Activated naive CD4-positive, alpha-beta T cell treated with anti-CD3 and anti-CD28 coated beads for 36 hours (primary cell): Measurements from ENCODE around the gene RANBP3. TPM values are rescaled to one million over a fixed set of nuclear protein-coding genes. Genes with fewer than 3 reads are reported as not detected.

Experiments
- CTCF ChIA-PET: fragments of 350-600 bp; sonication (Branson Sonifier 250); formaldehyde crosslinking; loops from one replicate; lab custom pipeline; 2021; ENCODE audit warnings: antibody characterized with exemption; lab: Charles Lee
- DNase-seq: peaks from one replicate; pipeline ENCODE4 v3.0.0-alpha.2; 2020
- H3K27ac Mint-ChIP-seq: one replicate; pipeline ENCODE4 v1.8.0; 2021; ENCODE audit warnings: mild to moderate bottlenecking, mixed read lengths
- H3K27me3 Mint-ChIP-seq: one replicate; pipeline ENCODE4 v1.8.0; 2021; ENCODE audit warnings: low read depth, mixed read lengths
- H3K36me3 Mint-ChIP-seq: one replicate; pipeline ENCODE4 v1.8.0; 2021; ENCODE audit warnings: low read depth, mixed read lengths
- H3K4me1 Mint-ChIP-seq: one replicate; pipeline ENCODE4 v1.8.0; 2021; ENCODE audit warnings: low read depth, mixed read lengths
- H3K4me3 Mint-ChIP-seq: one replicate; pipeline ENCODE4 v1.8.0; 2021; ENCODE audit warnings: mild to moderate bottlenecking, moderate library complexity, mixed read lengths
- H3K9me3 Mint-ChIP-seq: one replicate; pipeline ENCODE4 v1.8.0; 2021; ENCODE audit warnings: mixed read lengths
- intact Hi-C: fragments of 100-400 bp; cut with micrococcal nuclease; formaldehyde crosslinking; loops from one replicate; pipeline ENCODE4 v1.15.1; 2023
- total RNA-seq, 2 experiments: library from RNA; stranded (reverse); gene quantifications; one replicate each; pipeline ENCODE4 v1.2.3, GENCODE V29; 2021

The RANBP3 gene
- total RNA-seq, 2 experiments from 2014 or later = 77.9 to 80.5 TPM

- DNase-seq = no peak
- Mint-ChIP-seq H3K4me3 (no peak within 1 kb of the TSS), H3K27ac (no peak within 1 kb of the TSS), H3K9me3 (no peaks in the 10 kb centered on the region), H3K36me3 (peaks cover 6% of the 10 kb centered on the region), H3K27me3 (no peaks in the 10 kb centered on the region), H3K4me1 (no peaks in the 10 kb centered on the region)
- CTCF ChIA-PET = no interaction called here
- intact Hi-C loops = no loop called here
Measured at GRCh38 chr19:5913739-5914357, 64.1 kb downstream of the RANBP3 start, which contains the start of gene CAPS. Gene CAPS, plus strand, starts transcription at chr19:5914254. Its CDS starts 153 bp downstream, at chr19:5914407.

GRCh38 chr19:5911366-5911765 lies 66.6 kb downstream of the RANBP3 start:
- Mint-ChIP-seq H3K27ac (no peak overlapping the region), H3K4me1 (peaks cover 11% of the 10 kb centered on the region), H3K9me3 (no peaks in the 10 kb centered on the region), H3K4me3 (no peak overlapping the region), H3K36me3 (peaks cover 1% of the 10 kb centered on the region), H3K27me3 (no peaks in the 10 kb centered on the region)
- no peak for DNase-seq
- CTCF ChIA-PET = interaction anchor here (0.6 kb wide), 1 partner anchor 105 kb away, joined by 4 read pairs; no protein-coding TSS in a partner anchor
- intact Hi-C loops = no loop called here

- DNase-seq = no peak
- Mint-ChIP-seq H3K9me3 (no peaks in the 10 kb centered on the region), H3K4me3 (no peak overlapping the region), H3K27ac (no peak overlapping the region), H3K4me1 (peaks cover 18% of the 10 kb centered on the region), H3K36me3 (peaks cover 2% of the 10 kb centered on the region), H3K27me3 (no peaks in the 10 kb centered on the region)
- CTCF ChIA-PET = interaction anchor here (0.6 kb wide), 1 partner anchor 106 kb away, joined by 3 read pairs; no protein-coding TSS in a partner anchor
- intact Hi-C loops = no loop called here
Measured at GRCh38 chr19:5910638-5910907, 67.4 kb downstream of the RANBP3 start.

GRCh38 chr19:5908773-5909442 lies 69.0 kb downstream of the RANBP3 start:
- H3K4me1 Mint-ChIP-seq = peaks cover 18% of the 10 kb centered on the region
- no peak for DNase-seq
- no peak overlapping the region for H3K4me3 Mint-ChIP-seq
- intact Hi-C loops = no loop called here
- CTCF ChIA-PET = interaction anchor here (0.6 kb wide), 1 partner anchor 100 kb away, joined by 3 read pairs; no protein-coding TSS in a partner anchor
- H3K27me3 Mint-ChIP-seq = no peaks in the 10 kb centered on the region
- H3K27ac Mint-ChIP-seq = no peak overlapping the region
- H3K36me3 Mint-ChIP-seq = peaks cover 2% of the 10 kb centered on the region
- no peaks in the 10 kb centered on the region for H3K9me3 Mint-ChIP-seq

GRCh38 chr19:5907241-5907640 lies 70.7 kb downstream of the RANBP3 start:
- H3K4me1 Mint-ChIP-seq = peaks cover 23% of the 10 kb centered on the region
- CTCF ChIA-PET = interaction anchor here (0.8 to 1.3 kb wide), 2 partner anchors 61 to 103 kb away, joined by 4 to 8 read pairs; no protein-coding TSS in a partner anchor
- intact Hi-C loops = no loop called here
- no peaks in the 10 kb centered on the region for H3K9me3 Mint-ChIP-seq
- peak; percentile 24 for DNase-seq
- peak overlapping the region; percentile 9 for H3K27ac Mint-ChIP-seq
- H3K27me3 Mint-ChIP-seq = no peaks in the 10 kb centered on the region
- no peak overlapping the region for H3K4me3 Mint-ChIP-seq
- peaks cover 4% of the 10 kb centered on the region for H3K36me3 Mint-ChIP-seq

- intact Hi-C loops = loop anchor here (2.0 kb wide), 1 partner anchor 224 kb away; the partner anchor contains the start of genes HSD11B1L and MICOS13
- CTCF ChIA-PET = interaction anchor here (5.9 kb wide), 1 partner anchor 101 kb away, joined by 48 read pairs; the partner anchor contains the start of gene NRTN
- Mint-ChIP-seq H3K4me3 (peak overlapping the region; percentile 94), H3K4me1 (peaks cover 33% of the 10 kb centered on the region), H3K27me3 (no peaks in the 10 kb centered on the region), H3K27ac (no peak overlapping the region), H3K36me3 (peaks cover 4% of the 10 kb centered on the region), H3K9me3 (no peaks in the 10 kb centered on the region)
- no peak for DNase-seq
Measured at GRCh38 chr19:5905114-5905778, 72.7 kb downstream of the RANBP3 start.

- Mint-ChIP-seq H3K27me3 (no peaks in the 10 kb centered on the region), H3K4me3 (peak within 1 kb of the TSS; percentile 94), H3K4me1 (peaks cover 37% of the 10 kb centered on the region), H3K27ac (peak within 1 kb of the TSS; percentile 99), H3K9me3 (no peaks in the 10 kb centered on the region), H3K36me3 (peaks cover 6% of the 10 kb centered on the region)
- peak; percentile 100 for DNase-seq
- intact Hi-C loops = loop anchor here (1.0 to 5.0 kb wide), 12 partner anchors 45 to 556 kb away; partner anchors contain the start of genes CATSPERD, HSD11B1L, LONP1 and MICOS13
- CTCF ChIA-PET = interaction anchor here (0.9 to 5.9 kb wide), 3 partner anchors 8 to 100 kb away, joined by 3 to 48 read pairs (median 6); partner anchors contain the start of gene NRTN
Measured at GRCh38 chr19:5904352-5905113, 73.4 kb downstream of the RANBP3 start, which contains the start of gene VMAC. Gene VMAC, plus strand, starts transcription at chr19:5904872. Its CDS starts 19 bp downstream, at chr19:5904891.

GRCh38 chr19:5903624-5904351 lies 74.2 kb downstream of the RANBP3 start, which contains the start of gene NDUFA11:
Gene NDUFA11, minus strand, starts transcription at chr19:5903790. Its CDS starts 82 bp downstream, at chr19:5903708.
- Mint-ChIP-seq H3K4me1 (peaks cover 37% of the 10 kb centered on the region), H3K27ac (peak within 1 kb of the TSS; percentile 99), H3K36me3 (peaks cover 6% of the 10 kb centered on the region), H3K27me3 (no peaks in the 10 kb centered on the region), H3K4me3 (peak within 1 kb of the TSS; percentile 94), H3K9me3 (no peaks in the 10 kb centered on the region)
- DNase-seq = peak; percentile 98
- intact Hi-C loops = loop anchor here (1.0 to 5.0 kb wide), 12 partner anchors 46 to 557 kb away; partner anchors contain the start of genes CATSPERD, HSD11B1L, LONP1 and MICOS13
- CTCF ChIA-PET = interaction anchor here (0.9 to 5.9 kb wide), 4 partner anchors 9 to 100 kb away, joined by 3 to 48 read pairs (median 5); partner anchors contain the start of genes NRTN and RANBP3

GRCh38 chr19:5903056-5903623 lies 74.8 kb downstream of the RANBP3 start:
- CTCF ChIA-PET = interaction anchor here (0.5 to 5.9 kb wide), 6 partner anchors 69 to 316 kb away, joined by 3 to 48 read pairs (median 4); partner anchors contain the start of genes NRTN and RANBP3
- intact Hi-C loops = loop anchor here (5.0 kb wide), 1 partner anchor 281 kb away; the partner anchor contains the start of genes SAFB and SAFB2
- peak; percentile 26 for DNase-seq
- Mint-ChIP-seq H3K36me3 (peaks cover 6% of the 10 kb centered on the region), H3K4me3 (peak overlapping the region; percentile 94), H3K27me3 (no peaks in the 10 kb centered on the region), H3K9me3 (no peaks in the 10 kb centered on the region), H3K4me1 (peaks cover 37% of the 10 kb centered on the region), H3K27ac (peak overlapping the region; percentile 99)

GRCh38 chr19:5900976-5901375 lies 77.0 kb downstream of the RANBP3 start:
- CTCF ChIA-PET = interaction anchor here (5.9 kb wide), 1 partner anchor 97 kb away, joined by 48 read pairs; the partner anchor contains the start of gene NRTN
- intact Hi-C loops = loop anchor here (5.0 kb wide), 1 partner anchor 279 kb away; the partner anchor contains the start of genes SAFB and SAFB2
- DNase-seq = no peak
- no peak overlapping the region for H3K27ac Mint-ChIP-seq
- no peak overlapping the region for H3K4me3 Mint-ChIP-seq
- H3K27me3 Mint-ChIP-seq = no peaks in the 10 kb centered on the region
- peaks cover 22% of the 10 kb centered on the region for H3K4me1 Mint-ChIP-seq
- no peaks in the 10 kb centered on the region for H3K9me3 Mint-ChIP-seq
- H3K36me3 Mint-ChIP-seq = peaks cover 6% of the 10 kb centered on the region
